AG04449 (cell line): ENCODE measurements around the gene XYLT1.

ENCODE experiments used
- CTCF ChIA-PET: fragments of 350-600 bp; formaldehyde crosslinking; extraction: SDS; loops from one replicate; lab custom pipeline; 2021; ENCODE audit warnings: antibody characterized with exemption; lab: Yijun Ruan, JAX
- POLR2A ChIA-PET: fragments of 400-600, 350-600 bp; formaldehyde crosslinking; extraction: SDS; loops from one replicate; lab custom pipeline; 2020; ENCODE audit warnings: antibody characterized with exemption, inconsistent platforms; lab: Yijun Ruan, JAX
- DNase-seq: peaks from one replicate; pipeline ENCODE4 v3.0.0-alpha.2; 2010; ENCODE audit warnings: low read depth, low spot score
- H3K4me3 ChIP-seq: 2 replicates; pipeline ENCODE4 v1.5.1; 2011; ENCODE audit warnings: low read depth, mild to moderate bottlenecking, control low read depth, low read length
- TF ChIP-seq, protein P1 (sequence below): IDR thresholded peaks from one replicate; pipeline ENCODE4 v1.5.1; 2011; ENCODE audit warnings: mild to moderate bottlenecking, moderate library complexity, low read length, control low read depth, inconsistent platforms; ENCODE audit not compliant: insufficient read depth; ENCODE audit errors: missing control alignments

XYLT1 gene

DNA sequence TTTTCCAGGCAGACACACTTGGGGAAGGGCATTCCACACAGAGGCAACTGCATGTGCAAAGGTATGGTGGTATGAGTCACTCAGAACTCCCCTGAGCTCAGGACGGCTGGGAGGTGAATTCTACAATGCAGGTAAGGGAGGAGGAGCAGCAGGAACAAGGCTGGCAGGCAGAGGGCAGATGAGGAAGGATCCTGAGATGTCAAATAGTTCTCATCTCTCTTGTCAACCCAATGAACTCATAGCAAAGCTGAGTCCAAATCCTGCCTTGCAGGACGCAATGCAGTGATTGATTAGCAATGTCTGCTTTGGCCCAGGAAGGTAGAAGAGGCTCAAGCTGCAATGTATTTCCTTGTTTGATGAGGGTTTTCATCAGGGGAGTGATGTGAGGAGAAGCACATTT is 243.5 kb downstream of the XYLT1 start:
- CTCF ChIA-PET, result interaction anchor here (2.0 kb wide), 1 partner anchor 241 kb away, joined by 6 read pairs; no protein-coding TSS in a partner anchor
- POLR2A ChIA-PET, result no interaction called here
- DNase-seq, result no peak
- no peak overlapping the region for H3K4me3 ChIP-seq
- TF ChIP-seq, protein P1, sequence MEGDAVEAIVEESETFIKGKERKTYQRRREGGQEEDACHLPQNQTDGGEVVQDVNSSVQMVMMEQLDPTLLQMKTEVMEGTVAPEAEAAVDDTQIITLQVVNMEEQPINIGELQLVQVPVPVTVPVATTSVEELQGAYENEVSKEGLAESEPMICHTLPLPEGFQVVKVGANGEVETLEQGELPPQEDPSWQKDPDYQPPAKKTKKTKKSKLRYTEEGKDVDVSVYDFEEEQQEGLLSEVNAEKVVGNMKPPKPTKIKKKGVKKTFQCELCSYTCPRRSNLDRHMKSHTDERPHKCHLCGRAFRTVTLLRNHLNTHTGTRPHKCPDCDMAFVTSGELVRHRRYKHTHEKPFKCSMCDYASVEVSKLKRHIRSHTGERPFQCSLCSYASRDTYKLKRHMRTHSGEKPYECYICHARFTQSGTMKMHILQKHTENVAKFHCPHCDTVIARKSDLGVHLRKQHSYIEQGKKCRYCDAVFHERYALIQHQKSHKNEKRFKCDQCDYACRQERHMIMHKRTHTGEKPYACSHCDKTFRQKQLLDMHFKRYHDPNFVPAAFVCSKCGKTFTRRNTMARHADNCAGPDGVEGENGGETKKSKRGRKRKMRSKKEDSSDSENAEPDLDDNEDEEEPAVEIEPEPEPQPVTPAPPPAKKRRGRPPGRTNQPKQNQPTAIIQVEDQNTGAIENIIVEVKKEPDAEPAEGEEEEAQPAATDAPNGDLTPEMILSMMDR, result no peak

DNA sequence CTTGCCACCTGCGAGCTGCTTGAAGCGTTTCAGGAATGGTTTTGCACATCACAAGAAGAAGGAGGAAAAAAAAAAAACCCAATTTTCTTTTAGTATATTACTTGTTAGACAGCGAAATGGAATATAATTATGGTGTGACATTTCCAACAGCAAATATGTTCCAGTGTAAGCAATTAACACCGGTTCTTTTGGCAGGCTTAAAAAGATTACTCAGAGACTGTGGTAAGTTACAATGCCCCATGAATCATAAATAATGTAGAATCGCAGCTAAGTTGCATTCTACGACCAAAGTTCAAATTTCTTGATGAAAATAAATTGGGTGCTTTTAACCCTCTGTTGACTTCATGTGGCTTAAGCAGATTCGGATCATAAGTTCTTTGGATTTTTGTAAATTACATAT is 245.2 kb downstream of the XYLT1 start:
- DNase-seq, result no peak

DNA sequence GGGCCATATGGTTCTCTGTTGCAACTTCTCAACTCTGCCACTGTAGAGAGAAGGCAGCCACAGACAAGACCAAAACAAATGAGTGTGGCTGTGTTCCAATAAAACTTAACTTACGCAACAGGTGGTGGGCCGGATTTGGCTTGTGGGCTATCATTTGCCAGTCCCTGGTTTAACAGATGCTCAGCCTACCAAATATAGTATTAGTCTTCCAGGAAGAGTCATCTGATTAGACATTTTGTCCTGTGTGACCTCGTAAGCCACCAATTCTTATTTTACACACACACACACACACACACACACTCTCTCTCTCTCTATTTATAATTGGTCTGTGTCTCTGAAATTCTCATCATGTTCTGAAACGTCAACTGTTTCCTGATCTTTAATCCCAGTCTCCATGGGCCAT is 245.9 kb downstream of the XYLT1 start:
- DNase-seq, result peak; percentile 68
- CTCF ChIA-PET, result no interaction called here
- TF ChIP-seq, protein P1, result no peak
- H3K4me3 ChIP-seq, result no peak overlapping the region
- POLR2A ChIA-PET, result no interaction called here

More for the DNA sequence above, 245.2 kb downstream of the XYLT1 start:
- POLR2A ChIA-PET, result no interaction called here
- no peak overlapping the region for H3K4me3 ChIP-seq
- CTCF ChIA-PET, result no interaction called here
- TF ChIP-seq, protein P1, result no peak

DNA sequence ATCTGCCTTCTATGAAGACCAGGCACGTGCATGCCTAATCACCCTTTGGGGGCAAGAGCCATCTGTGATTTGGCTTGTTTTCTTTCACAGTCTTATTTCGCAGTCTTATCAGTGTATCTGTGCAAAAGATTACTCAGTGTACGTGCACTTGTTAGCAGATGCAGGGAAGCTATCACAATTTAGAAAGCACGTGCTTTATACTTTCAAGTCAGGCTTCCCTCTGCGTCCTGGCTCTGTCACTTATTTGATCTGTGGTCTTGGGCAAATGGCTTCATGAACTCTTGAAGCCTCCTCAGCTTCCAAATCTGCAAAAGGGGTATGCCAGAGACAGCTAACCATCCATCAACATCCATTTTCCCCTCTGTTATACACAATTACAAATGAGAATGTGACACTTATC is 246.4 kb downstream of the XYLT1 start:
- ChIA-PET POLR2A (no interaction called here), CTCF (no interaction called here)
- DNase-seq, result no peak
- TF ChIP-seq, protein P1, result no peak
- H3K4me3 ChIP-seq, result no peak overlapping the region

DNA sequence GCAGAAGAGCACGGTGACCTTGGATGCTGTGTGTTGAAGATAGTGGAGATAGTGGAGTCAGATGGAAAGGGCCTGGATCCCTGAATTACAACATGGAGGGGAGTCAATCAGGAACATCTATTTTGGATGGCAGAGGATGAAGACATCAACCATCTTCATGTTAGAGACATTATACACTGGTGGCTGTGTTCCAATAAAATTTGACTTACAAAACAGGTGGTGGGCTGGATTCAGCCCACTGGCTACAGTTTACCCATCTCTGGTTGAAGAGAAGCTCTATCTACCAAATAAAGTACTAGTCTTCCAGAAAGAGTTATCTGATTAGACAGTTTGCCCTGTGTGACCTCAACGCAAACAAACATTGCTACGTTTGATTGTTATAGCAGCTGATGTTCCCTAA is 247.2 kb downstream of the XYLT1 start:
- ChIA-PET POLR2A (no interaction called here), CTCF (no interaction called here)
- TF ChIP-seq, protein P1, result no peak
- no peak for DNase-seq
- H3K4me3 ChIP-seq, result no peak overlapping the region

DNA sequence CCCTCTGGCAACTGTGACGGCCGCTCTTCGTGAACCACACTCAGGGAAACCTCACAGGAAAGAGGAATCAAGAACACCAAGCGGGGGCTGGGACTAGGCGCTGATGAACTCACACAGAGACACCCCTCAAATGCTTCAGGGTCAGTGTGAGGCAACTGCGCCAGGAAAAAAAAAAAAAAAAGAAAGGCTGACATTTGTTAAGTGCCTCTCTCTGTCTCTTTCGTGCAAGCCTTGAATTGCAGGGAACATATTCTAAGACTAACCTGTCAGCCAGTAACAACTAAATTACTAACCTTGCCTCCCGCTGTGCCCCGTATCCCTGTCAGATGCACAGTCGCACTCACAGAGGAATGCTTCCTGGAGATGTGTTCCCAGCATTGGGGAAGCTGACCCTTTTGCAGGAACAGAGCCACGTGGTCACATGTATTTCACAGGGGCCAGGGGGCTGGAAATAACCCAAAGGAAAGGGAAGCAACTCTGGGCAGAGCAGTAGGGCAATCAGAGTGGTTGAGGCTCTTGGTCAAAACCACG is 247.8 kb downstream of the XYLT1 start:
- TF ChIP-seq, protein P1, result no peak
- CTCF ChIA-PET, result no interaction called here

More for the DNA sequence above, 247.8 kb downstream of the XYLT1 start:
- DNase-seq, result no peak
- H3K4me3 ChIP-seq, result no peak overlapping the region
- POLR2A ChIA-PET, result no interaction called here
